ENCODE results near the gene TMEM181.

DNA sequence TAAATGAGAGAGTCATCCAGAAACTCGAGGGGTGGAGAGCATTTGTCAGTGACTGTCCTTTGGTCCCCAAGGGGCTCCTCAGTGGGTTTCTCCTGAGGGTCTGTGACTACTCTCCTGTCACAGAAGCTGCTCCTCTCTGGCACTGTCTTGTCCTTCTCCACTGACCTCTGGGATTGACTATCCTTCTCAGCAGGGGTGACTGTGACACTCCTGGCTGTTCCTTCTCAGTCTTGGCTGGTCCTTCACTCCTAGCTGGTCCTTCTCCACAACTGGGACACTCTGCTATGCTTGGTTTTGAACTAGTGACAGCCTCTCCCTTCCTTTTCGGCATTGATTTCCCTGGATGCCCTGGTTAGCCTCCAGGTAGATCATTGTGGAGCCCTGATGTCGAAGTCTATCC is 51.1 kb downstream of the TMEM181 start:
- TF ChIP-seq POLR2AphosphoS5 (IDR thresholded peaks at IDR 0.05; ENCODE audit: low read depth, low read length): no peak
- TF ChIP-seq, protein P1, sequence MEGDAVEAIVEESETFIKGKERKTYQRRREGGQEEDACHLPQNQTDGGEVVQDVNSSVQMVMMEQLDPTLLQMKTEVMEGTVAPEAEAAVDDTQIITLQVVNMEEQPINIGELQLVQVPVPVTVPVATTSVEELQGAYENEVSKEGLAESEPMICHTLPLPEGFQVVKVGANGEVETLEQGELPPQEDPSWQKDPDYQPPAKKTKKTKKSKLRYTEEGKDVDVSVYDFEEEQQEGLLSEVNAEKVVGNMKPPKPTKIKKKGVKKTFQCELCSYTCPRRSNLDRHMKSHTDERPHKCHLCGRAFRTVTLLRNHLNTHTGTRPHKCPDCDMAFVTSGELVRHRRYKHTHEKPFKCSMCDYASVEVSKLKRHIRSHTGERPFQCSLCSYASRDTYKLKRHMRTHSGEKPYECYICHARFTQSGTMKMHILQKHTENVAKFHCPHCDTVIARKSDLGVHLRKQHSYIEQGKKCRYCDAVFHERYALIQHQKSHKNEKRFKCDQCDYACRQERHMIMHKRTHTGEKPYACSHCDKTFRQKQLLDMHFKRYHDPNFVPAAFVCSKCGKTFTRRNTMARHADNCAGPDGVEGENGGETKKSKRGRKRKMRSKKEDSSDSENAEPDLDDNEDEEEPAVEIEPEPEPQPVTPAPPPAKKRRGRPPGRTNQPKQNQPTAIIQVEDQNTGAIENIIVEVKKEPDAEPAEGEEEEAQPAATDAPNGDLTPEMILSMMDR (IDR thresholded peaks at IDR 0.05): no peak
- TF ChIP-seq SIN3A (IDR thresholded peaks at IDR 0.05; ENCODE audit: borderline replicate concordance, insufficient read depth, low read depth, low read length): no peak

All from Panc1 (cell line).